Mononuclear cell (primary cell): ENCODE data around the gene ALCAM. TPM values are rescaled to one million over a fixed set of nuclear protein-coding genes. Genes with fewer than 3 reads are reported as not detected.

Source experiments
- H3K27me3 ChIP-seq: 2 replicates; pipeline ENCODE4 v1.6.0; 2011; ENCODE audit warnings: low read length, control low read depth; ENCODE audit not compliant: insufficient read depth
- H3K4me1 ChIP-seq: 2 replicates; pipeline ENCODE4 v1.5.1; 2011; ENCODE audit warnings: mild to moderate bottlenecking, low read length, control low read depth; ENCODE audit not compliant: insufficient read depth
- H3K4me3 ChIP-seq: 2 replicates; pipeline ENCODE4 v1.5.1; 2011; ENCODE audit warnings: mild to moderate bottlenecking, low read length, moderate library complexity
- H3K9me3 ChIP-seq: 2 replicates; pipeline ENCODE4 v1.5.1; 2011; ENCODE audit warnings: low read depth, mild to moderate bottlenecking, control low read depth, low read length
- total RNA-seq: library from RNA; depleted of rRNA; stranded (reverse); fragments of >200 nt; gene quantifications from one replicate; pipeline ENCODE4 v1.2.3, GENCODE V29; 2012

Gene ALCAM
- total RNA-seq, 1 donor, result 13.4 TPM

DNA sequence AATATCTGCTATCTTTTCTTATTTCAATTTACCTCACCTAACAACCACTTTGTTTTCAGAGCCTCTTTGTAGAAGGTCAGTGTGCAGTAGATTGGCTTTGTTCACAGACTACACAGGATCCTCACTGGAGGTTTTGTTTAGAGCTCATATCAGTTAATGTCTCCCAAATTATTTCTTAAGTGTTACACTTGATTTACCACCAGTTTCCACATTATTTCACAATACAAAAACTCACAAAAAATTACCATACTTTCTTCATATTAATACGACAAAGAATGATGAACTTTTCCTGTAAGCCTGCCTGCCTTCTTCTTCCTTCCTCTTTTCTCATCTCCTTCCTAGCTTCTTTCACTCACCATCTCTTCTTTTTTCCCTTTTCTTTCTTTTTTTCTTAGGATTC is 133.3 kb downstream of the ALCAM start:
- H3K4me1 ChIP-seq, result peaks cover 9% of the 10 kb centered on the region
- no peak overlapping the region for H3K4me3 ChIP-seq
- no peaks in the 10 kb centered on the region for H3K27me3 ChIP-seq
- no peaks in the 10 kb centered on the region for H3K9me3 ChIP-seq

DNA sequence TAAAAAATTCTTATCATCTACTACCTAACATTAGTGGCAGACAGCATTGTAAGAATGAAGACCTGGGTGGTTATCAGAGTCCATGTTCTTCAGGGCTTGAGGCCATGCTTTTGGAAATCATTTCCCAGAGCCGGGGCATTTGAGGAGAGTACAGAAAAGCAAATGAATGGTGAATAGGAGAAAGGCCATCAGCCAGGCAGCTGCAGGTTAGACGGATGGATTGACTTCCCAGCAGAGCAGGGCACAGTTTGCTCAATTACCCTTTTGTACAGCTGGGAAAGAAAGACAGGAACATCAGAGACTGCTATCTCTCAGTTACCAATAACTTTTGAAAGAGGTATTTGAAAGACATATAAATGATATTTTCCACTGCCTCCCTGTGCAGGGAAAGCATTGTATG is 135.6 kb downstream of the ALCAM start:
- Histone ChIP-seq H3K4me1 (peaks cover 13% of the 10 kb centered on the region), H3K9me3 (no peaks in the 10 kb centered on the region), H3K4me3 (no peak overlapping the region), H3K27me3 (no peaks in the 10 kb centered on the region)

DNA sequence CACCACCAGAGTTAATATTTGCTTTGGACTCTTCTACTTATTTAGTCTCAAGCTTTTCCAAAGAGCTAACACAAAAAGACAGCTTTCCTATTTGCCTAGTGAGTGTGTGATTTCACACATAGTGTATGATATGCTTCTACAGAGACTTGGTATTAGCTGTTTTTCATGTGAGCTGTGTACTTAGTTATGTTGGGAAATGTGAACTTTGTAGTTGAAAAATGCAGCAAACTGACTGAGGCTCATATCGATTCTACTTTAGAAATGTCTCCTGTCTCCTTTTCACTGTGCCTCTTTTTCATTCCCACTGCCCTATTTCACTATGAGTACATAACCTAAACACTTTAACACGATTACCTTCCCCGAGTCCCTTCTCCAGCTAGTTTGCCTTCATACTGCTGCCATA is 136.5 kb downstream of the ALCAM start:
- H3K27me3 ChIP-seq, result no peaks in the 10 kb centered on the region
- no peak overlapping the region for H3K4me3 ChIP-seq
- no peaks in the 10 kb centered on the region for H3K9me3 ChIP-seq
- peaks cover 13% of the 10 kb centered on the region for H3K4me1 ChIP-seq

DNA sequence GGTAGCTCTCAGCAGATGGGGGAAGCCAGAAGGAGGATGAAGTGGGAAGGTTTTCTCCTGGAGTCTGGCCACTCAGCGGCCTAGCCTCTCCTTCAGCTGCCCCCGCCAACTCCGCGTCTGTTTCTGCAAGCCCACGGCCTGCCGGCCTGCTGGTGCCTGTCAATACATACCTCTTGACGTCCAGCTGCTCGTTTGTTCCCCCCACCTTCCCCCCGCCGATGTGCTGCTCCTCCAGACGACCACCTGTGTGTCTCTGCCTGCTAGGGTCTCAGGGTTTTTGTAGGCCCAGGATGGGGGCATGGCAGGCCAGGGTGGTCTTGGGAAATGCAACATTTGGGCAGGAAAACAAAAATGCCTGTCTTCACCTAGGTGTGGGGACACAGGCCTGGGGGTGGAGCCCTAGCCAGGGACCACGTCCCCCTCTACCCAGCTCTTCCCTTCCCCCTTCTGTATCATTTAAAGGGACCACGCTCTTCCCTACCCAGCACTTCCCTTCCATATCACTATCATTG is 137.8 kb downstream of the ALCAM start:
- peaks cover 13% of the 10 kb centered on the region for H3K4me1 ChIP-seq
- no peaks in the 10 kb centered on the region for H3K27me3 ChIP-seq
- H3K9me3 ChIP-seq, result no peaks in the 10 kb centered on the region
- no peak overlapping the region for H3K4me3 ChIP-seq

DNA sequence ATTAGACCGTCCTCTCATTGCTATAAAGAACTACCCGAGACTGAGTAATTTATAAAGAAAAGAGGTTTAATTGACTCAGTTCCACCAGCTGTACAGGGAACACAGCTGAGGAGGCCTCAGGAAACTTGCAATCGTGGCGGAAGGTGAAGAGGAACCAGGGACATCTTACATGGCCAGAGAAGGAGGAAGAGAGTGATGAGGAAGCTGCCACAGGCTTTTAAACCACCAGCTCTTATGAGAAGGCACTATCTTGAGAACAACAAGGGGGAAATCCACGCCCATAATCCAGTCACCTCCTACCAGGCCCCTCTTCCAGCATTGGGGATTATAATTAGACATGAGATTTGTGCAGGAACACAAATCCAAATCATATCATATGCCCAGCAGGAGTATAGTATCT is 138.5 kb downstream of the ALCAM start:
- Histone ChIP-seq H3K4me1 (peaks cover 8% of the 10 kb centered on the region), H3K4me3 (no peak overlapping the region), H3K9me3 (no peaks in the 10 kb centered on the region), H3K27me3 (no peaks in the 10 kb centered on the region)

DNA sequence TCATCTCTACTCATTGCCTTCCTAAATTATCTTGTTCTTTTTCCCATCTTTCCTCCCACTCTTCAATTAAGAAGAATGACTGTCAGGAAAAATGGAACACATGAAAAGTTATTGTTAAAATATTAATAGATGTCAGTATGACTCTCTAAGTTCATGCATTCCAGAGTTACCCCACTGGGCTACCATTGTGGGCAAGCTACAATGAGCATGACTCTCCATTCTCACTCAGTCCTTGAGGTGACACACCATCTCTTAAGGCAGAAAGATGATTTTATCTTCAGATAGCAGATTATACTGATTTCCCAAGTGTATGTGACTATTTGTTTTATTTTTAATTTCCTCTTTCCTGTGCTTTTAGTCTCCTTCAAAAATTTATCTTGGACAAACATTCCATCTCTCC is 144.3 kb downstream of the ALCAM start:
- H3K27me3 ChIP-seq, result no peaks in the 10 kb centered on the region
- H3K4me3 ChIP-seq, result no peak overlapping the region
- no peaks in the 10 kb centered on the region for H3K9me3 ChIP-seq
- H3K4me1 ChIP-seq, result no peaks in the 10 kb centered on the region

DNA sequence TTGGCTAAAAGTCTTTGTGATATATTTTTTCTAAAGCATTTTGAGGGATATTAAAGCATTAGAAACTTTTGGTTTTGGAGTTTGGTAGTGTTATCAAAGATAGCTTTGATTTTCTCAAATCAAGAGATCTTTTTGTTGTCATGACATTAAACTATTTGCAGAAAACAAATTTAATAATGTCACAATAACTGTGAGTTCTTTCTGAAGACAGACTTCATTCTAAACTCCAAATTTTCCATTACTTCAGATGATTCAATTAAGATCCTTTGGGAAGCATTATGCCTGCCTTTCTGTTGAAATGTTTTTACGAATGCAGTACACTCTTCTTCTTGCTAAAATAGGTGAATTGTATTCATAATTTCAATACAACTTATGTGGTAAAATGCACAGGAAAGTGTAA is 145.4 kb downstream of the ALCAM start:
- no peaks in the 10 kb centered on the region for H3K9me3 ChIP-seq
- H3K4me1 ChIP-seq, result no peaks in the 10 kb centered on the region
- no peaks in the 10 kb centered on the region for H3K27me3 ChIP-seq
- H3K4me3 ChIP-seq, result no peak overlapping the region

DNA sequence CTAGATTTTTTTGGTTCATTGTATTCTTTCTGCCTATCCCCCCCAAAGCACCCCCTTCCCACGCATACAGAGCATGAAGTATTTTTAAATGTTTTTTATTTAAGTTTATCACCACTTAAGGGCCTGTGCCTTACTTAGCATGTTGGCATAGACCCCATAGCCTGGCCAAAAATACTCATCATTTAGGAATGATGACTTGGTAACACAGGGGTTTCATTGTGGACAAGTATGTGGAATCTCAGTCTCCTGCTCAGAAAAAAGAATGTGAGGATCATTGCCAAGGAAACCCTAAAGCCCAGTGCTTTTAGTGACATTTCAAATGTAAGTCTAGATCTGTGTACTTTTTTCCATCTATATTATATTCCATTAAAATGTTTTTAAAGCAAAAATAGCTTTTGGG is 146.3 kb downstream of the ALCAM start:
- H3K4me1 ChIP-seq, result no peaks in the 10 kb centered on the region
- H3K9me3 ChIP-seq, result no peaks in the 10 kb centered on the region
- no peak overlapping the region for H3K4me3 ChIP-seq
- H3K27me3 ChIP-seq, result no peaks in the 10 kb centered on the region

DNA sequence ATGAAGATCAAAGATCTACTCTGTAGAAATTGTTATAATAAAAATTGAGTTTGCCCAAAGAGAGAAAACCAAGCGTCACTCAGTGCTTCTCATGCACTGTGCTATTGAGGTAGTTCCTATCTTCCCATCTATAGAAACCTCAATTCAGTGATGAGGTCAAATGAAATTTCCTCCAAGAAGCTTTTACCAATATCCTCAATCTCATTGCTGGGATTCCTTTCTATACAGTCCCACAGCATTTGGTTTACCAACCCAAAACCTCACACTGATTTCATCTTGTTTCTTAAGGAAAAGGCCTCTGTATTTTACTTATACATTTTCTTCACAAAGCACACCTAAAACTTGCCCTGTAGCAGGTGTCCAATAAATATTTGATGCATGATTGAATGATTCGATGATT is 147.2 kb downstream of the ALCAM start:
- no peaks in the 10 kb centered on the region for H3K4me1 ChIP-seq
- H3K4me3 ChIP-seq, result no peak overlapping the region
- H3K27me3 ChIP-seq, result no peaks in the 10 kb centered on the region
- H3K9me3 ChIP-seq, result no peaks in the 10 kb centered on the region

DNA sequence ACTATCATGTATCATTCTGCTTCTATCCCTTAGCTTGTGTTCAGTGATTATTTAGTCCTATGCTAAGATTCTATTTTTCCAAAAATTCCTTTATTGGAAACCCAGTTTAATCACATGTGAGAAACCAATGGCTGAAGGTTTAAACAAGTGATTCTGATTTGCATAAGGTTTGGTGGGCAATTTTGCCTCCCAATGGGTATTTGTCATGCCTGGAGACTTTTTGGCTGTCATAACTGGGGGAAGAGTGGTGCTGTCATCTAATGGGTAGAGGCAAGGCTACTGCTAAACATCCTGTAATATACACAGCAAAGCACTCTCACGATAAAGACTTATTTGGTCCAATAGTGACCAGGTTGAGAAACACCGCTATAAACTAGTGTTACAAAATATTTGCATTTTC is 148.7 kb downstream of the ALCAM start:
- Histone ChIP-seq H3K4me1 (no peaks in the 10 kb centered on the region), H3K4me3 (no peak overlapping the region), H3K27me3 (no peaks in the 10 kb centered on the region), H3K9me3 (no peaks in the 10 kb centered on the region)

DNA sequence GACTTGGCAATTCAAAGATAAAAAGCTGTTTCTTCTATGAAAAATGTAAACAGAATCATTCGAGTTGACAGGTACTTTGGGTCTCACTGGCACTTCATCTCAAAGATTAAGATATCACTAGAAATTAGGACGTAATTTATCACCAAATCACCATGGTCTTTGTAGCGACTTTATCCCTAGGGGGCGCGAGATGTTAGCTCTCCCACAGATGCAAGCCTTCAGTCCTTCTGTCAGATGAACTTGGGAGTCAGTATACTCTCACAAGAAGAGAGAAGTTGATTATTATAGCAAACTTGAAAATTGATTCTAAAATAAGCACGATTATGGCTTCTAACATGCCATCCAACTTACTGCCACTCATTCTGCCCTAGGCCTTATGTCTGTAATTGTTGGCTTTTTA is 150.3 kb downstream of the ALCAM start:
- Histone ChIP-seq H3K9me3 (no peaks in the 10 kb centered on the region), H3K4me3 (no peak overlapping the region), H3K27me3 (no peaks in the 10 kb centered on the region), H3K4me1 (no peaks in the 10 kb centered on the region)

DNA sequence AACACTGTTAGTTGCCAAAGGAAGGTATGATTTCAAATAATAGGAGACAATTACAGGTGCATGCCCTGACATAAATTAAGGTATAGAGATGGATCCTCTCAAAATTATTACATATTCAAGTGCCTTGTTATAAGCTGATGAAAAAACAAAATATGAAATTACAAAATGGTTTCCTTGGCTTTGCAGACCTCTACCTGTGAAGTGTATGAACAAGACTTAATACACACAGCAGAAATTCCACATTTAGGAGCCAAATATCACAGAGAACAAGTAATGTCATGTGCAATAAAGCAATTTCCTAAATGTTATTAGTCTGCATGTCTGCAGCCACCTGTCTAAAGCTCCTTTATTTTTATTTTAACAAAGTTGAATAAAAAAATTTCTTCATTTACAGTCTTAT is 151.5 kb downstream of the ALCAM start:
- Histone ChIP-seq H3K27me3 (no peaks in the 10 kb centered on the region), H3K4me1 (no peaks in the 10 kb centered on the region), H3K9me3 (no peaks in the 10 kb centered on the region), H3K4me3 (no peak overlapping the region)

DNA sequence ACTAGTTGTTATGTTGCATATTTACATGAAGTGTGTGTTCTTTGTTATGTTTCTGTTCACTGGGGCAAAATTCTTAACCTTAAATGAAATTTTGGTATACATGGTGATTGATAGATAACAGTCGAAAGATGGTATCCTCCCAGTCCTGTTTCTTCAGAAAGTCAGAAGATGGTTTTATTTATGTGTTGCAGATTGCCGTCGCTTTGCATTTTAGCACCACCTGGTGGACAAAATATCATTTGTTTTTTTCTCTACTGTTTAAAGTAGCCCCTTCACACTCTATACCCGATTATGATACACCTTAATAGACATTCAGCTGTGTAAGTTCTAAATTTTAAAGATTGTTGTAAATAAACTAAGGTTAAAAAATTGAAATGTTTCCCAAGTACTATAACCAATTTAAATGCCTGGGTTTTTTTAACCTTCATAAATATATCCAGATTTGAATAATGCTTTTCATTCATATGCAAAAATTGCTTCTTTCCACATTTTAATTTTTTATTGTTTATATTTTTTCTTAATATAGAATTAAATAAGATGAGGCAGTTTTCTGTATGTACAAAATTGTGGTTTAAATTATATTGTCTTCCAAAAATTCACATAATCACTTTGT is 152.2 kb downstream of the ALCAM start:
- Histone ChIP-seq H3K4me1 (no peaks in the 10 kb centered on the region), H3K4me3 (no peak overlapping the region), H3K9me3 (no peaks in the 10 kb centered on the region), H3K27me3 (no peaks in the 10 kb centered on the region)

DNA sequence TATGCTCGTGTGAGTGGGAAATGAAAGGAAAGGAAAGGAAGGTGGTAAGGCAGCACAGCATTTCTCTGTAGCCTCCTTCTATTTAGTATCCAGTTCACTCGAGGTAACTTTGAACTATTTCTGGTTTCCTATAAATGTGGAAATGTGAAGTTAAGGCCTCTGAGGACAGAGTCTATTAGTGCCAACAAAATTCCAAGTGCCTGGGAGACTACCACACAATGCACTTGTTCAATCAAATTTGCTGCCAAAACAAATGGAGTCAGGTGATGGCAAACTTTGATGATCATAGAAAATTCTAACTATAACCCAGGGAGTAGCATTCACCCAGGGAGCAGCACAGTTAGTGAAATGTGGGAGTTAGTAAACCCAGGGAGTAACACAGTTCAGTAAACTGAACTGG is 155.1 kb downstream of the ALCAM start:
- no peaks in the 10 kb centered on the region for H3K27me3 ChIP-seq
- H3K9me3 ChIP-seq, result no peaks in the 10 kb centered on the region
- H3K4me1 ChIP-seq, result no peaks in the 10 kb centered on the region
- no peak overlapping the region for H3K4me3 ChIP-seq

DNA sequence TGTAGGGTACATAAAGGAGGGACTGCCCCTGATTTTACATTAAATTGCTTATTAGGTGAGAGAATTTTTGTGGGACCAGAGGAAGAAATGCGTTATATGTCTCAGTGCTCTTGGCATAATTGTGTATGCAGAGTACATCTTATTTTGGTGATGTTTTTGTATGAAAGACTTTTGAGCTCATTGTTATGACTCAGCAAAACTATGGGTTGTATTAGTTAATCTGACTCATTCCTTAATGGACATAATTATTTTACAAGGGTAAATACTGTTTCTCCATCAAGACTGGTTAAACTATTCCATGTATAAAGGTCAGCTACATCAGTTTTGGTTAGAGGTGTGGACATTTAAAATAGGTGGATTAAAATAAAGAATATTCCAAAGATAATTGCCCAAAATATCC is 156.8 kb downstream of the ALCAM start:
- Histone ChIP-seq H3K4me1 (no peaks in the 10 kb centered on the region), H3K9me3 (no peaks in the 10 kb centered on the region)

DNA sequence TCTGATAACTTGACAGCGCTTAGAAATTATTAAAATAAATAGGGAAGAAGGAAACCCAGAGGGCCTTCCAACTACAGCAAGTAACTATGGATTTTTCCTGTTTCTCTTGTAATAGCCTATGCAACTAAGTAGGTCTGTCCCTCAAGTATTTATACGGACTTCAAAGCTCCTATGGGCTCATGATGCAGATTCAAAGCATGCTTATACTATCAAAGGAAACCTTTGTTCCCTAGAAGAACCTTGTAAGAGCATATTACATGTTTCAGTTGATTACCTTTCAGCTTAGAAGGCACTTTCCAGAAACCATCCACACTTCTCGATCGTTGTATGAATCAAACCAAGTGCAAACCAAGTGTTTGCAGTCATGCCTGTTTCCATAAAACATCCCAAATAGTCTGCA is 158.8 kb downstream of the ALCAM start:
- H3K9me3 ChIP-seq, result no peaks in the 10 kb centered on the region
- H3K27me3 ChIP-seq, result no peaks in the 10 kb centered on the region
- no peak overlapping the region for H3K4me3 ChIP-seq
- H3K4me1 ChIP-seq, result no peaks in the 10 kb centered on the region

More for the DNA sequence above, 156.8 kb downstream of the ALCAM start:
- H3K4me3 ChIP-seq, result no peak overlapping the region
- no peaks in the 10 kb centered on the region for H3K27me3 ChIP-seq
